HG02623 (cell line): ENCODE results near the gene AXIN2.
"Not testable (repeated sequence)": the region's sequence is repeated elsewhere in the genome, so short reads cannot be mapped to it uniquely, and the experiment has no call there.

Experiments used
- ATAC-seq: cut with Tn5 transposase; IDR thresholded peaks from one replicate; pipeline ENCODE4 v1.9.1; 2021; ENCODE audit warnings: moderate library complexity; ENCODE audit not compliant: unreplicated experiment

AXIN2 gene

GRCh38 chr17:65538675-65539529 lies 22.5 kb downstream of the AXIN2 start:
- ATAC-seq = no peak

- ATAC-seq = no peak
Observed at GRCh38 chr17:65537845-65538674, 23.4 kb downstream of the AXIN2 start.

GRCh38 chr17:65537343-65537844 lies 24.1 kb downstream of the AXIN2 start:
- ATAC-seq = no peak

GRCh38 chr17:65536573-65537342 lies 24.7 kb downstream of the AXIN2 start:
- ATAC-seq = no peak

- ATAC-seq = no peak
Observed at GRCh38 chr17:65535777-65536572, 25.5 kb downstream of the AXIN2 start.

GRCh38 chr17:65533852-65534457 lies 27.5 kb downstream of the AXIN2 start:
- ATAC-seq = no peak

- ATAC-seq = no peak
Observed at GRCh38 chr17:65533056-65533745, 28.2 kb downstream of the AXIN2 start.

- ATAC-seq = no peak
Observed at GRCh38 chr17:65532101-65532890, 29.2 kb downstream of the AXIN2 start.

GRCh38 chr17:65531256-65532100 lies 30.0 kb downstream of the AXIN2 start:
- ATAC-seq = no peak

GRCh38 chr17:65530523-65531255 lies 30.8 kb downstream of the AXIN2 start:
- no peak for ATAC-seq

GRCh38 chr17:65529761-65530522 lies 31.5 kb downstream of the AXIN2 start:
- ATAC-seq = no peak

- ATAC-seq = no peak
Observed at GRCh38 chr17:65529040-65529633, 32.3 kb downstream of the AXIN2 start.

- no peak for ATAC-seq
Observed at GRCh38 chr17:65527857-65528591, 33.4 kb downstream of the AXIN2 start.

GRCh38 chr17:65527381-65527780 lies 34.1 kb downstream of the AXIN2 start:
- ATAC-seq = no peak

GRCh38 chr17:65526854-65527253 lies 34.6 kb downstream of the AXIN2 start:
- not testable (repeated sequence) for ATAC-seq
